Left ventricle myocardium inferior (tissue), 1 donor: ENCODE measurements around the gene TMEM80. TPM values are rescaled to one million over a fixed set of nuclear protein-coding genes. Genes with fewer than 3 reads are reported as not detected.
A peak's percentile ranks its signal among the peaks of the same experiment; 100 is the strongest.
"Not testable (repeated sequence)": the region's sequence is repeated elsewhere in the genome, so short reads cannot be mapped to it uniquely, and the experiment has no call there.

Source experiments
- DNase-seq: peaks from one replicate; pipeline ENCODE4 v3.0.0-alpha.2; 2020
- H3K27ac ChIP-seq: fragments of 200-600 bp; replicated peaks from 2 replicates; pipeline ENCODE4 v1.8.0; 2021
- H3K27me3 ChIP-seq: fragments of 200-600 bp; 2 replicates; pipeline ENCODE4 v1.8.0; 2021; ENCODE audit warnings: low read depth
- H3K36me3 ChIP-seq: fragments of 200-600 bp; 2 replicates; pipeline ENCODE4 v1.8.0; 2021
- H3K4me1 ChIP-seq: fragments of 200-600 bp; 2 replicates; pipeline ENCODE4 v1.8.0; 2021
- H3K4me3 ChIP-seq: fragments of 200-600 bp; 2 replicates; pipeline ENCODE4 v1.8.0; 2021; ENCODE audit warnings: mild to moderate bottlenecking, moderate library complexity
- H3K9me3 ChIP-seq: fragments of 200-600 bp; replicated peaks from 2 replicates; pipeline ENCODE4 v1.8.0; 2021
- CTCF ChIP-seq: fragments of 200-600 bp; IDR thresholded peaks from 2 replicates; pipeline ENCODE4 v1.8.0; 2021; ENCODE audit warnings: antibody characterized with exemption, mild to moderate bottlenecking, borderline replicate concordance
- intact Hi-C: fragments of 100-400 bp; cut with micrococcal nuclease; formaldehyde crosslinking; loops from one replicate; pipeline ENCODE4 v1.11.0; 2022
- long read RNA-seq: library from polyadenylated mRNA; unstranded; transcript quantifications from one replicate; pipeline ENCODE4 v2.0.0, GENCODE V29; 2021
- total RNA-seq: library from RNA; stranded (reverse); fragmentation: NEBNext Ultra II Directional; extraction: Animal tissue kit (Norgen Biotek cat#: 25700); gene quantifications from one replicate; pipeline ENCODE4 v1.2.1, GENCODE V29; 2021
- donor health status: DM: no; HTN: yes; CAD: no; lungs with severe emphysema.

TMEM80 gene
- total RNA-seq: 10.3 TPM
- long read RNA-seq, partial matches to known transcripts: 4 of 17 reads
- long read RNA-seq, other reads (novel, unspliced or antisense): 13 of 17 reads

- H3K4me3 ChIP-seq: peak within 1 kb of the TSS; percentile 89
- H3K27me3 ChIP-seq: no peaks in the 10 kb centered on the region
- H3K27ac ChIP-seq: peak within 1 kb of the TSS; percentile 99
- intact Hi-C loops: no loop called here
- no peaks in the 10 kb centered on the region for H3K9me3 ChIP-seq
- DNase-seq: peak; percentile 99
- H3K4me1 ChIP-seq: peaks cover 60% of the 10 kb centered on the region
- TF ChIP-seq CTCF: no peak
- H3K36me3 ChIP-seq: peaks cover 12% of the 10 kb centered on the region
Observed at GRCh38 chr11:695538-696248, at the start of gene TMEM80. Gene TMEM80, plus strand, starts transcription at chr11:695816. Its CDS starts 12 bp downstream, at chr11:695828.

- Histone ChIP-seq H3K4me1 (no peaks in the 10 kb centered on the region), H3K4me3 (no peak overlapping the region), H3K27me3 (no peaks in the 10 kb centered on the region), H3K27ac (no peak overlapping the region), H3K9me3 (no peaks in the 10 kb centered on the region), H3K36me3 (peaks cover 46% of the 10 kb centered on the region)
- no peak for DNase-seq
- TF ChIP-seq CTCF: no peak
- intact Hi-C loops: no loop called here
Observed at GRCh38 chr11:646214-646613, 49.4 kb upstream of the TMEM80 start.

GRCh38 chr11:647672-648158 lies 47.9 kb upstream of the TMEM80 start:
- peaks cover 54% of the 10 kb centered on the region for H3K36me3 ChIP-seq
- DNase-seq, H3K27ac ChIP-seq, H3K27me3 ChIP-seq, H3K4me1 ChIP-seq, intact Hi-C loops, H3K9me3 ChIP-seq, H3K4me3 ChIP-seq: not testable (repeated sequence)

- TF ChIP-seq CTCF: no peak
- no peak for DNase-seq
- Histone ChIP-seq H3K9me3 (no peaks in the 10 kb centered on the region), H3K27me3 (no peaks in the 10 kb centered on the region), H3K4me3 (no peak overlapping the region), H3K36me3 (peaks cover 49% of the 10 kb centered on the region), H3K4me1 (no peaks in the 10 kb centered on the region), H3K27ac (no peak overlapping the region)
- intact Hi-C loops: no loop called here
Observed at GRCh38 chr11:650482-650881, 45.1 kb upstream of the TMEM80 start.

- DNase-seq: not testable (repeated sequence)
- H3K36me3 ChIP-seq: peaks cover 47% of the 10 kb centered on the region
Observed at GRCh38 chr11:653136-653535, 42.5 kb upstream of the TMEM80 start.

GRCh38 chr11:653837-654236 lies 41.8 kb upstream of the TMEM80 start:
- H3K4me1 ChIP-seq: no peaks in the 10 kb centered on the region
- intact Hi-C loops: no loop called here
- H3K27me3 ChIP-seq: no peaks in the 10 kb centered on the region
- H3K9me3 ChIP-seq: no peaks in the 10 kb centered on the region
- H3K27ac ChIP-seq: no peak overlapping the region
- no peak for TF ChIP-seq CTCF
- no peak for DNase-seq
- H3K36me3 ChIP-seq: peaks cover 49% of the 10 kb centered on the region
- H3K4me3 ChIP-seq: no peak overlapping the region

More at GRCh38 chr11:653136-653535, 42.5 kb upstream of the TMEM80 start:
- H3K27me3 ChIP-seq, H3K9me3 ChIP-seq, H3K27ac ChIP-seq, H3K4me1 ChIP-seq, H3K4me3 ChIP-seq, intact Hi-C loops: not testable (repeated sequence)

GRCh38 chr11:654444-654843 lies 41.2 kb upstream of the TMEM80 start:
- H3K4me1 ChIP-seq: not testable (repeated sequence)

More at GRCh38 chr11:654444-654843, 41.2 kb upstream of the TMEM80 start:
- H3K9me3 ChIP-seq, intact Hi-C loops, DNase-seq, H3K4me3 ChIP-seq, H3K27me3 ChIP-seq, H3K27ac ChIP-seq: not testable (repeated sequence)
- H3K36me3 ChIP-seq: peaks cover 53% of the 10 kb centered on the region
